OCI-LY3 (cell line): ENCODE data around the gene NHLRC4.

ENCODE experiments used
- H2AFZ ChIP-seq: fragments of 200-600, 300-600 bp; shearing (Covaris generic); 2 replicates; pipeline ENCODE4 v1.6.0; 2014; ENCODE audit warnings: antibody characterized with exemption, low read depth, low read length
- H3K27ac ChIP-seq: fragments of 200-600, 300-600 bp; sonication (generic); 2 replicates; pipeline ENCODE4 v1.5.1; 2014; ENCODE audit warnings: mild to moderate bottlenecking, low read length, moderate library complexity, mixed read lengths
- H3K27me3 ChIP-seq: fragments of 200-600, 300-600 bp; sonication (generic); 2 replicates; pipeline ENCODE4 v1.6.1; 2014; ENCODE audit warnings: low read depth, low read length, mixed read lengths
- H3K36me3 ChIP-seq: fragments of 200-600, 300-600 bp; sonication (generic); replicated peaks from 2 replicates; pipeline ENCODE3; 2014; ENCODE audit warnings: low read depth, low read length, mixed read lengths
- H3K4me1 ChIP-seq: fragments of 300-600, 200-600 bp; sonication (generic); 2 replicates; pipeline ENCODE4 v1.6.1; 2014; ENCODE audit warnings: low read length, mixed read lengths
- H3K4me2 ChIP-seq: fragments of 200-600, 300-600 bp; sonication (generic); 2 replicates; pipeline ENCODE4 v1.6.1; 2014; ENCODE audit warnings: low read length, mixed read lengths
- H3K4me3 ChIP-seq: fragments of 300-600, 200-600 bp; sonication (generic); 2 replicates; pipeline ENCODE4 v1.5.1; 2014; ENCODE audit warnings: antibody characterized with exemption, mild to moderate bottlenecking, low read length, moderate library complexity
- H3K79me2 ChIP-seq: fragments of 300-600, 200-600 bp; shearing (Covaris generic); 2 replicates; pipeline ENCODE4 v1.6.1; 2014; ENCODE audit warnings: mild to moderate bottlenecking, low read length, mixed read lengths
- H3K9ac ChIP-seq: fragments of 300-600, 200-600 bp; shearing (Covaris generic); 2 replicates; pipeline ENCODE4 v1.6.0; 2014; ENCODE audit warnings: mild to moderate bottlenecking, low read length, moderate library complexity
- H3K9me3 ChIP-seq: fragments of 200-600, 300-600 bp; shearing (Covaris generic); 2 replicates; pipeline ENCODE4 v1.6.1; 2014; ENCODE audit warnings: low read length, mixed read lengths; ENCODE audit not compliant: insufficient read depth
- H4K20me1 ChIP-seq: fragments of 200-600, 300-600 bp; sonication (generic); 2 replicates; pipeline ENCODE4 v1.6.1; 2016; ENCODE audit warnings: low read length, mixed read lengths; ENCODE audit not compliant: insufficient read depth
- EZH2phosphoT487 ChIP-seq: fragments of 200-600 bp; shearing (Covaris generic); IDR thresholded peaks from 2 replicates; pipeline ENCODE4 v1.6.1; 2018; ENCODE audit warnings: antibody characterized with exemption, mixed run types, low read depth
- TF ChIP-seq, protein P1 (sequence below): fragments of 200-600, 300-600 bp; sonication (generic); IDR thresholded peaks from 2 replicates; pipeline ENCODE4 v1.5.1; 2014; ENCODE audit warnings: antibody characterized with exemption, low read length, low read depth

Gene NHLRC4

DNA sequence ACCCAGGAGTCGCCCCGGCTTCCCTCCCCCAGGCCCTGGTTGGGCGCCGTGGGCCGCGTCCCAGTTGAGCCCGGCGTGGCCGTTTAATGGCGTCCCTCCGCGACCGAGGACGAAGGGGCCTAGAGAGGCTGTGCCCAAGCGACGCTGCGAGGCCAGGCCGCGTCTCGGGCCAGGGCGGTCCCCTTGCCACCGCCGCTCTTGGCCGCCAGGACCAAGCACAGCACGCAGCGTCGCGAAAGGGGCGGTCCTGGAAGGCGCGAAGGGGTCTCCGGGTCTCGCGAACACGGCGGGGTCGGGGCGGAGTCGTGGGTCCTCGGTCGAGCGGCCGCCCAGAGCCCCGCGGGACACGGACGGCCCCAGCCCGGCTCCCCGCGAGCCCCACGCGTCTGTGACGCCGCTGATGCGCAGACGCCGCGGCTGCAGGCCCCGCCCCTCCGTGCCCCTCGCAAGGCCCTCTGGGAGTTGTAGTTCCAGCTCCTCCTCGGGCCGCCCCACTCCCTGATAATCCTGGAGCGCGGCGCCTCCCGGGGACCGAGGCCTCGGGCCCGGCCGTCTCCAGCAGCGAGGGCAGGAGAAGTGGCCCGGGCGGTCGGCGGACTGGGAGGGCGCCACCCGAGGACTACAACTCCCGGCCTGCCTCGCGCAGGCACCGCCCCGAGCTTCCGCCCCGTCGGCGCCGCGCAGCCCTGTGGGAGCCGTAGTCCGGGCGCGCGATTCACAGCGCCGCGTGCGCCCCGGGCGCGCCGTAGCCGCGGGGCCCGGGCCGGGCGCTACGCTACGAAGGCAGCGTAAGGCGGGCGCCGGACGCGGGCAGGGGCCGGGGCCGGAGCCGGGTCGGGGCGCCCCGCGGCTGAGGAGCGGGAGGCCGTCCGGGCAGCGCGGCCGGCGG lies 39.5 kb upstream of the NHLRC4 start, which contains the start of gene CAPN15:
Gene CAPN15 (plus strand): TSS at position 698 of the 889 bp plus-strand sequence. CDS start 19,127 bp downstream, outside the sequence.
- Histone ChIP-seq H3K4me1 (peaks cover 28% of the 10 kb centered on the region), H3K9ac (peak within 1 kb of the TSS; percentile 93), H4K20me1 (peaks cover 21% of the 10 kb centered on the region), H3K79me2 (peaks cover 63% of the 10 kb centered on the region), H3K27ac (peak within 1 kb of the TSS; percentile 93), H3K27me3 (no peaks in the 10 kb centered on the region), H3K36me3 (peaks cover 12% of the 10 kb centered on the region), H3K4me2 (peak within 1 kb of the TSS; percentile 100), H2AFZ (no peak within 1 kb of the TSS), H3K4me3 (peak within 1 kb of the TSS; percentile 96), H3K9me3 (no peaks in the 10 kb centered on the region)
- TF ChIP-seq, protein P1, sequence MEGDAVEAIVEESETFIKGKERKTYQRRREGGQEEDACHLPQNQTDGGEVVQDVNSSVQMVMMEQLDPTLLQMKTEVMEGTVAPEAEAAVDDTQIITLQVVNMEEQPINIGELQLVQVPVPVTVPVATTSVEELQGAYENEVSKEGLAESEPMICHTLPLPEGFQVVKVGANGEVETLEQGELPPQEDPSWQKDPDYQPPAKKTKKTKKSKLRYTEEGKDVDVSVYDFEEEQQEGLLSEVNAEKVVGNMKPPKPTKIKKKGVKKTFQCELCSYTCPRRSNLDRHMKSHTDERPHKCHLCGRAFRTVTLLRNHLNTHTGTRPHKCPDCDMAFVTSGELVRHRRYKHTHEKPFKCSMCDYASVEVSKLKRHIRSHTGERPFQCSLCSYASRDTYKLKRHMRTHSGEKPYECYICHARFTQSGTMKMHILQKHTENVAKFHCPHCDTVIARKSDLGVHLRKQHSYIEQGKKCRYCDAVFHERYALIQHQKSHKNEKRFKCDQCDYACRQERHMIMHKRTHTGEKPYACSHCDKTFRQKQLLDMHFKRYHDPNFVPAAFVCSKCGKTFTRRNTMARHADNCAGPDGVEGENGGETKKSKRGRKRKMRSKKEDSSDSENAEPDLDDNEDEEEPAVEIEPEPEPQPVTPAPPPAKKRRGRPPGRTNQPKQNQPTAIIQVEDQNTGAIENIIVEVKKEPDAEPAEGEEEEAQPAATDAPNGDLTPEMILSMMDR = no peak
- no peak for TF ChIP-seq EZH2phosphoT487

DNA sequence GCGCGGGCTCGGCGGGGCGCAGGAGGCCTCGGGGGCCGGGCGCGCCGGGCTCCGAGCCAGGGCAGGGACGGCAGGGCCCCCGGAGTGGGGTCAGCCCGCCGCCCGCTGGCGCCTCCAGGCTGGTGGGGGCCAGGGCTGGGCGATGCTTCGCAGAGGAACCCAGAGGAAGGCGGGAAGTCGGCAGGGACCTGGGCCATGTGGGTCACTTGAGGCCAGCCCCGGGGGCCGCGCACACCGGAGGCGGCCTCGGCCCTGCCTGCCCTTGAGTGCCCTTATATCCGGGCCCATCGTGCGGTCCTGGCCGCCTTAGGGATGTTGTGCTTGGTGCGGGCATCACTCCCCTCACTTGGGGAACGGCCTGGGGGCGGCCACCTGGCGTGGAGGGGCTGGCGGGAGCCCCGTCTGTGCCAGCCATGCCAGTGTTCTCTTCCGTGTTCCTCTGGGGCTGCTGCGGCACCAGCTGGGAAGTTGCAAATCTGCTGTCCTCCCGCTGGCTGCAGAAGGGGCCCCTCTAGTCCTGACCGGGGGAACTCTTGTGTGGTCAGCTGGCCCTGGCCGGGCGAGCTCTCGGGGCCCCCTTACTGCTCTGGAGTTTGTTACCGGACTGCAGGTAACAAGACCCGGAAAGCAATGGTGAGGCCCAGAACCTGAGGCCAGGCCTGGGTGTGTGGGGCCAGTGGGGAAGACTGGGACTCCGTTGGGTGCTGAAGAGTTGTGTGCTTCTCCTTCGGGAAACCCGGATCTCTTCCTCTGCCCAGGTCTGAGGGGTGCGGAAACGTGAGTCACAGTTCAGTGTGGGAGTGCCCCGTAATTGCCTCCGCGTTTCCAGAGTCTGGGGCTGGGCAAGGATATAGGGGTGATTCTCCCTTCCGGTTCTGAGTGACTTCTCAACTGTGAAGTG lies 38.4 kb upstream of the NHLRC4 start:
- Histone ChIP-seq H3K9ac (peak overlapping the region; percentile 92), H3K4me2 (peak overlapping the region; percentile 88), H3K79me2 (peaks cover 74% of the 10 kb centered on the region), H3K27ac (peak overlapping the region; percentile 53), H3K27me3 (no peaks in the 10 kb centered on the region), H3K36me3 (peaks cover 12% of the 10 kb centered on the region), H4K20me1 (peaks cover 25% of the 10 kb centered on the region), H2AFZ (no peak overlapping the region), H3K4me3 (peak overlapping the region; percentile 96), H3K9me3 (no peaks in the 10 kb centered on the region), H3K4me1 (peaks cover 28% of the 10 kb centered on the region)
- no peak for TF ChIP-seq EZH2phosphoT487
- TF ChIP-seq, protein P1 = no peak

DNA sequence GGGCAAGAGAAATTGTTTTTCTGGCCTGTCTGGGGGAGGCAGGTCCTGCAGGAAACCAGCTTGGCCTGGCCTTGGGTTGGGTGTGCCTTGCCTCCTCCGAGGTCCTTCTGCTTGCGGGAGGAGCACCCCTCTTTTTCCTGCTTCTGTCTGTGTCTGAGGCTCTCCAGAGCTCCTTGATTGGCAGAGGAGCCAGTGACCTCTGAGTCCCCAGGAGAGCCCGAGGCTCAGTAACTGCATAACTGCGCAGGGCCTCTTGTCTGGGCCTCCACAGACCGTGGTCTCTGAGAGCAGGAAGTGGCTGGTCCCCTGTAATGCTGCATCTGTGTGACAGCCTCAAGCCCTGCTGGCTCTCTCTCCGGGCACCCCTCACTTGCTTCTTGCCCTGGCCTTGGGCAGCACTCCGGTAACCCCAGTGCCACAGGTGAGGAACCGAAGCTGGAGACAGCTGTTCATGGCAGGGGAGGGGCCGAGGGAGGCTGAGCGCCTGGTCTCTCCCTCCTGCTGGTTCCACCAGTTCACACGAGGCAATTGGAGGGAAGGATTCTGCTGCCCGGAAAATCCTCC lies 37.7 kb upstream of the NHLRC4 start:
- Histone ChIP-seq H3K79me2 (peaks cover 81% of the 10 kb centered on the region), H3K27ac (peak overlapping the region; percentile 53), H3K4me3 (peak overlapping the region; percentile 96), H3K4me2 (peak overlapping the region; percentile 88), H2AFZ (no peak overlapping the region), H3K9me3 (no peaks in the 10 kb centered on the region), H3K9ac (peak overlapping the region; percentile 92), H3K36me3 (peaks cover 12% of the 10 kb centered on the region), H3K4me1 (peaks cover 28% of the 10 kb centered on the region), H3K27me3 (no peaks in the 10 kb centered on the region), H4K20me1 (peaks cover 31% of the 10 kb centered on the region)
- TF ChIP-seq EZH2phosphoT487 = no peak
- TF ChIP-seq, protein P1 = no peak
